Measurements from ENCODE around the gene SLC15A1. TPM values are rescaled to one million over a fixed set of nuclear protein-coding genes. Genes with fewer than 3 reads are reported as not detected.

The SLC15A1 gene
- total RNA-seq, 2 experiments from 2014 or later = not detected

DNA sequence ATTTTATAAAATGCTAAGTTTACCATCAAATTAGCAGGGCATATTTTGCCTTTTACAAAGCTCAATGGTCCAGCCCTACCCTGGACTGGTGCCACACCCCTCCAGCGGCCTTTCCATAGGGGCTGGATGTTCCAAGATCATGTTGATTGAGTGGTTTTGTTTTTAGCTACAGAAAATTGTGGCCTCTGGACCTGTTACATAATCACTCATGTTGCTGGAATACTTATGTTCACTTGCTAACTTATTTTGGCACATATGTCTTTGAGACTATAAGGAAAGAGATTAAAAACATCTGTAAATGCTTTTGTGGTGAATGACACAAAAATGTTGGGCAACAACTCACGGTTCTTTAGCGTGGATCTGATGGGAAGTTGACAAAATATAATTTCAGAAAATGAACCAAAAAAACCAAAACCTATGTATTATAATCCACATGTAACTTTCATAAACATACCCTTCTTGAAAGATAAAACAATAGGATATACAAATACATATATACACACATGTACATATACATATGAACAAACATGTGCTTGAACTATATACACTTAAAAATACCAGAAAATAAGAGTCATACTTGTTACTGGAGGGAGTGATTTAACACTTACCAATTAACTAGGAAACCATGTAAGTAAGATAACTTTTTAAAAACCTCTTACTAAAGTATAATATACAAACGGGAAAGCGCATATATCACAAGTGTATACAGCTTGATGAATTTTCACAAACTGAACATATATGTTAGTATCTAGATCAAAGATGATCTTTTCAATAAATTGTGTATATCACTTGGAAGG lies 46.6 kb upstream of the SLC15A1 start:
- peaks cover 83% of the 10 kb centered on the region for H3K36me3 ChIP-seq (ENCODE audit: insufficient read depth, low read length)
- no peak overlapping the region for H3K27ac Mint-ChIP-seq

DNA sequence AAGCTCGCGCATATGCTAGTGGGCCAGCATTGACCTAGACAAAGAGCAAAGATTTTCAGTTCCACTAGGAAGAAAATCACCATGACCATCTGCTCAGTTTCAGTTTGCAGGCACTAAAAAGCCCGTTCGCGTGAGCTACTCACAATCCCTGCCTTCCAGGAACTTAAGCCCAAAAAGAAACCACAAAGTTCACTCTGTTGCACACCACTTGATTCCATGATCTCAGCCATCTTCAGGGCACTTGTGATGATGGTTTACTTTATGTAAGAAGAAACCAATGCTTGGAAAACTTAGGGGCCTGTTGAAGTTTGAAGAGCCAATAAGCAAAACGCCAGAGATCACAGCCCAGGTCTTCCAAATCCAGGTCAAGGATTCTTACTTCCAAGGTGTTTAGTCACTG lies 45.0 kb upstream of the SLC15A1 start:
- H3K4me3 Mint-ChIP-seq = no peak overlapping the region
- H3K27ac Mint-ChIP-seq = no peak overlapping the region
- CTCF ChIA-PET = no interaction called here
- no peak overlapping the region for H3K27ac ChIP-seq (ENCODE audit: low read depth in 1 of 2, low read length in 2 of 2)
- H3K36me3 ChIP-seq (ENCODE audit: insufficient read depth, low read length) = peaks cover 78% of the 10 kb centered on the region
- peaks cover 100% of the 10 kb centered on the region for H3K36me3 Mint-ChIP-seq (ENCODE audit: low read depth)
- DNase-seq (no peak), ATAC-seq (ENCODE audit: poor library complexity) (no peak)
- no peaks in the 10 kb centered on the region for H3K4me1 ChIP-seq (ENCODE audit: insufficient read depth, low read length)
- POLR2A ChIA-PET = no interaction called here
- H3K4me1 Mint-ChIP-seq (ENCODE audit: low read depth) = no peaks in the 10 kb centered on the region
- TF ChIP-seq, protein P1, sequence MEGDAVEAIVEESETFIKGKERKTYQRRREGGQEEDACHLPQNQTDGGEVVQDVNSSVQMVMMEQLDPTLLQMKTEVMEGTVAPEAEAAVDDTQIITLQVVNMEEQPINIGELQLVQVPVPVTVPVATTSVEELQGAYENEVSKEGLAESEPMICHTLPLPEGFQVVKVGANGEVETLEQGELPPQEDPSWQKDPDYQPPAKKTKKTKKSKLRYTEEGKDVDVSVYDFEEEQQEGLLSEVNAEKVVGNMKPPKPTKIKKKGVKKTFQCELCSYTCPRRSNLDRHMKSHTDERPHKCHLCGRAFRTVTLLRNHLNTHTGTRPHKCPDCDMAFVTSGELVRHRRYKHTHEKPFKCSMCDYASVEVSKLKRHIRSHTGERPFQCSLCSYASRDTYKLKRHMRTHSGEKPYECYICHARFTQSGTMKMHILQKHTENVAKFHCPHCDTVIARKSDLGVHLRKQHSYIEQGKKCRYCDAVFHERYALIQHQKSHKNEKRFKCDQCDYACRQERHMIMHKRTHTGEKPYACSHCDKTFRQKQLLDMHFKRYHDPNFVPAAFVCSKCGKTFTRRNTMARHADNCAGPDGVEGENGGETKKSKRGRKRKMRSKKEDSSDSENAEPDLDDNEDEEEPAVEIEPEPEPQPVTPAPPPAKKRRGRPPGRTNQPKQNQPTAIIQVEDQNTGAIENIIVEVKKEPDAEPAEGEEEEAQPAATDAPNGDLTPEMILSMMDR (IDR thresholded peaks at IDR 0.05) = no peak
- H3K27me3 ChIP-seq (ENCODE audit: control insufficient read depth in 1 of 2, insufficient read depth in 2 of 2, low read length in 2 of 2) = no peaks in the 10 kb centered on the region
- no peaks in the 10 kb centered on the region for H3K9me3 ChIP-seq (ENCODE audit: control insufficient read depth in 1 of 2, insufficient read depth in 1 of 2, low read length in 2 of 2)
- intact Hi-C loops (cut with DNase I, micrococcal nuclease) = no loop called here
- H3K9me3 Mint-ChIP-seq = peaks cover 2% of the 10 kb centered on the region
- H3K27me3 Mint-ChIP-seq = no peaks in the 10 kb centered on the region
- no peak overlapping the region for H3K4me3 ChIP-seq (ENCODE audit: low read length)

More for the DNA sequence above, 46.6 kb upstream of the SLC15A1 start:
- ChIA-PET POLR2A (no interaction called here), CTCF (no interaction called here)
- Histone ChIP-seq H3K27me3 (ENCODE audit: control insufficient read depth in 1 of 2, insufficient read depth in 2 of 2, low read length in 2 of 2) (no peaks in the 10 kb centered on the region), H3K9me3 (ENCODE audit: control insufficient read depth in 1 of 2, insufficient read depth in 1 of 2, low read length in 2 of 2) (no peaks in the 10 kb centered on the region), H3K4me1 (ENCODE audit: insufficient read depth, low read length) (no peaks in the 10 kb centered on the region), H3K27ac (ENCODE audit: low read depth in 1 of 2, low read length in 2 of 2) (no peak overlapping the region), H3K4me3 (ENCODE audit: low read length) (no peak overlapping the region)
- H3K9me3 Mint-ChIP-seq = no peaks in the 10 kb centered on the region
- TF ChIP-seq, protein P1 (IDR thresholded peaks at IDR 0.05) = no peak
- DNase-seq (no peak), ATAC-seq (ENCODE audit: poor library complexity) (no peak)
- no peaks in the 10 kb centered on the region for H3K27me3 Mint-ChIP-seq
- H3K4me1 Mint-ChIP-seq (ENCODE audit: low read depth) = no peaks in the 10 kb centered on the region
- no peak overlapping the region for H3K4me3 Mint-ChIP-seq
- intact Hi-C loops (cut with DNase I, micrococcal nuclease) = no loop called here
- peaks cover 100% of the 10 kb centered on the region for H3K36me3 Mint-ChIP-seq (ENCODE audit: low read depth)

DNA sequence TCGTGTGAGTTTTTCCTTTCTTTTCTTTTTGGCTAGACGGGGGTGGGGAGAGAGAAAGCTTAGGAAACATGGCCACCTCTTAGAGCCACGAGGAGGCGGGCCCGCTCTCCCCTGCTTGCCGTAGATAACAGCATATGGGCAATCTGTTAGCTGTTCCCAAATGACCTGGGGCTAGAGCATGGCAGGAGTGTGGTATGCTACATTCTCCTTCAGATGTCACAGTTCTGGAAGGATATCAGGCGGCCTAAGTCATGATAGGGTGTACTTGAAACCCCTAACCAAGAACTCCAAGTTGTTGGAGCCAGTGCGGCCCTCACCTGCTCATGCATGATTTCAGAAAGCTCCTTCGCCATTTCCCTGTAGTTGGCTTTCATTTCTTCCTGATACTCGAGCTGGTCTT lies 44.3 kb upstream of the SLC15A1 start:
- Mint-ChIP-seq H3K36me3 (ENCODE audit: low read depth) (peaks cover 100% of the 10 kb centered on the region), H3K4me1 (ENCODE audit: low read depth) (no peaks in the 10 kb centered on the region), H3K9me3 (peaks cover 2% of the 10 kb centered on the region), H3K27ac (no peak overlapping the region), H3K27me3 (no peaks in the 10 kb centered on the region), H3K4me3 (no peak overlapping the region)
- H3K27ac ChIP-seq (ENCODE audit: low read depth in 1 of 2, low read length in 2 of 2) = no peak overlapping the region
- peaks cover 74% of the 10 kb centered on the region for H3K36me3 ChIP-seq (ENCODE audit: insufficient read depth, low read length)
- ATAC-seq (ENCODE audit: poor library complexity) (no peak), DNase-seq (no peak)
- peaks cover 0 to under 1% of the 10 kb centered on the region in 2 experiments for H3K9me3 ChIP-seq (ENCODE audit: control insufficient read depth in 1 of 2, insufficient read depth in 1 of 2, low read length in 2 of 2)
- ChIA-PET POLR2A (no interaction called here), CTCF (no interaction called here)
- TF ChIP-seq, protein P1 (IDR thresholded peaks at IDR 0.05) = no peak
- intact Hi-C loops (cut with DNase I, micrococcal nuclease) = no loop called here
- no peak overlapping the region for H3K4me3 ChIP-seq (ENCODE audit: low read length)
- no peaks in the 10 kb centered on the region for H3K4me1 ChIP-seq (ENCODE audit: insufficient read depth, low read length)
- H3K27me3 ChIP-seq (ENCODE audit: control insufficient read depth in 1 of 2, insufficient read depth in 2 of 2, low read length in 2 of 2) = no peaks in the 10 kb centered on the region

Measured in CD4-positive, alpha-beta T cell (primary cell).